PC-9 (cell line): Measurements from ENCODE around the gene BRCA1. TPM values are rescaled to one million over a fixed set of nuclear protein-coding genes. Genes with fewer than 3 reads are reported as not detected.

Source experiments
- BruUV-seq: library from RNA; stranded (reverse); fragments of 400-500 nt; replicated peaks from 2 replicates; lab custom pipeline; 2021; lab: Mats Ljungman, UMichigan
- CTCF ChIA-PET: fragments of 300-600 bp; sonication (Branson Sonifier 250); formaldehyde crosslinking; loops from one replicate; lab custom pipeline; 2022; ENCODE audit warnings: antibody characterized with exemption; lab: Charles Lee
- POLR2A ChIA-PET: fragments of 300-600 bp; sonication (Branson Sonifier 250); formaldehyde crosslinking; loops from one replicate; lab custom pipeline; 2022; ENCODE audit warnings: antibody characterized with exemption; ENCODE audit not compliant: unreplicated experiment; lab: Charles Lee
- DNase-seq, 2 experiments: peaks; one replicate each; pipeline versions ENCODE4 v3.0.0 to v3.0.0-alpha.2; 2015 to 2022; ENCODE audit warnings: mixed read lengths in 1 of 2
- H2AFZ ChIP-seq: fragments of 200-600 bp; sonication (generic); 2 replicates; pipeline ENCODE4 v1.8.1; 2017; ENCODE audit warnings: antibody characterized with exemption
- H3F3A ChIP-seq: fragments of 200-600 bp; sonication (generic); 2 replicates; pipeline ENCODE4 v1.8.1; 2017; ENCODE audit warnings: antibody characterized with exemption, mild to moderate bottlenecking, low read depth; ENCODE audit not compliant: insufficient read depth
- H3K27ac ChIP-seq: fragments of 200-600 bp; sonication (generic); 2 replicates; pipeline ENCODE4 v1.6.1; 2016; ENCODE audit warnings: mixed run types
- H3K27me3 ChIP-seq: fragments of 200-600 bp; sonication (generic); 2 replicates; pipeline ENCODE4 v1.6.1; 2016; ENCODE audit warnings: low read depth, mixed run types; ENCODE audit not compliant: insufficient read depth
- H3K36me3 ChIP-seq: fragments of 200-600 bp; sonication (generic); 2 replicates; pipeline ENCODE4 v1.6.1; 2016; ENCODE audit warnings: low read depth, mixed run types
- H3K4me1 ChIP-seq: fragments of 200-600 bp; sonication (generic); replicated peaks from 2 replicates; pipeline ENCODE4 v1.6.1; 2016; ENCODE audit warnings: mixed run types; ENCODE audit not compliant: insufficient read depth
- H3K4me2 ChIP-seq: fragments of 200-600 bp; sonication (generic); 2 replicates; pipeline ENCODE4 v1.6.1; 2017; ENCODE audit warnings: mixed run types
- H3K4me3 ChIP-seq: fragments of 200-600 bp; sonication (generic); 2 replicates; pipeline ENCODE4 v1.6.1; 2016; ENCODE audit warnings: mixed run types
- H3K79me2 ChIP-seq: fragments of 200-600 bp; sonication (generic); 2 replicates; pipeline ENCODE4 v1.6.1; 2017; ENCODE audit warnings: low read depth, mixed run types
- H3K9me2 ChIP-seq: fragments of 200-600 bp; sonication (generic); 2 replicates; pipeline ENCODE4 v1.8.1; 2017; ENCODE audit warnings: mild to moderate bottlenecking; ENCODE audit not compliant: insufficient read depth
- H3K9me3 ChIP-seq: fragments of 200-600 bp; sonication (generic); 2 replicates; pipeline ENCODE4 v1.8.1; 2016; ENCODE audit warnings: low read depth; ENCODE audit not compliant: insufficient read depth
- H4K20me1 ChIP-seq: fragments of 200-600 bp; sonication (generic); 2 replicates; pipeline ENCODE4 v1.8.1; 2017; ENCODE audit not compliant: insufficient read depth
- CTCF ChIP-seq: fragments of 200-600 bp; sonication (generic); conservative IDR thresholded peaks from 2 replicates; pipeline ENCODE4 v1.6.1; 2017; ENCODE audit warnings: mixed run types, antibody characterized with exemption, mild to moderate bottlenecking, moderate library complexity
- EZH2 ChIP-seq: fragments of 200-600 bp; sonication (generic); IDR thresholded peaks from 2 replicates; pipeline ENCODE4 v1.8.0; 2017; ENCODE audit warnings: antibody characterized with exemption, low read depth
- intact Hi-C: fragments of 100-400 bp; cut with micrococcal nuclease; formaldehyde crosslinking; loops from one replicate; pipeline ENCODE4 v1.10.0; 2022; ENCODE audit not compliant: unreplicated experiment
- total RNA-seq: library from RNA; stranded (reverse); gene quantifications from 2 replicates; pipeline ENCODE4 v1.2.3, GENCODE V29; 2021

BRCA1 gene
- total RNA-seq, 1 experiment from 2014 or later = 52.0 TPM

- ChIA-PET POLR2A (interaction anchor here (0.6 kb wide), 1 partner anchor 280 kb away, joined by 6 read pairs; no protein-coding TSS in a partner anchor), CTCF (no interaction called here)
- no peaks in the 10 kb centered on the region for H3K9me3 ChIP-seq
- no peak for TF ChIP-seq EZH2
- no peak for TF ChIP-seq CTCF
- intact Hi-C loops = no loop called here
- no peaks in the 10 kb centered on the region for H3K36me3 ChIP-seq
- no peaks in the 10 kb centered on the region for H3K9me2 ChIP-seq
- no peaks in the 10 kb centered on the region for H3F3A ChIP-seq
- BruUV-seq = no TSS peak
- H3K4me2 ChIP-seq = no peak overlapping the region
- no peak overlapping the region for H3K27ac ChIP-seq
- H4K20me1 ChIP-seq = no peaks in the 10 kb centered on the region
- no peaks in the 10 kb centered on the region for H3K79me2 ChIP-seq
- no peaks in the 10 kb centered on the region for H3K4me1 ChIP-seq
- DNase-seq = no peak
- no peak overlapping the region for H2AFZ ChIP-seq
- no peaks in the 10 kb centered on the region for H3K27me3 ChIP-seq
- H3K4me3 ChIP-seq = no peak overlapping the region
Observed at GRCh38 chr17:43034894-43035293, 90.3 kb downstream of the BRCA1 start.

- CTCF ChIA-PET = interaction anchor here (0.6 kb wide), 1 partner anchor 275 kb away, joined by 6 read pairs; no protein-coding TSS in a partner anchor
- Histone ChIP-seq H3F3A (peaks cover 1% of the 10 kb centered on the region; the same call in 1 of the 2 replicates), H3K27me3 (no peaks in the 10 kb centered on the region), H4K20me1 (no peaks in the 10 kb centered on the region), H3K4me2 (no peak overlapping the region), H3K4me3 (no peak overlapping the region), H3K4me1 (no peaks in the 10 kb centered on the region), H3K79me2 (no peaks in the 10 kb centered on the region), H2AFZ (no peak overlapping the region), H3K9me3 (no peaks in the 10 kb centered on the region), H3K27ac (no peak overlapping the region), H3K9me2 (no peaks in the 10 kb centered on the region), H3K36me3 (no peaks in the 10 kb centered on the region)
- no peak for DNase-seq
- no peak for TF ChIP-seq CTCF
- TF ChIP-seq EZH2 = no peak
- POLR2A ChIA-PET = no interaction called here
- no TSS peak for BruUV-seq
- intact Hi-C loops = no loop called here
Observed at GRCh38 chr17:43033948-43034881, 90.9 kb downstream of the BRCA1 start.

DNA sequence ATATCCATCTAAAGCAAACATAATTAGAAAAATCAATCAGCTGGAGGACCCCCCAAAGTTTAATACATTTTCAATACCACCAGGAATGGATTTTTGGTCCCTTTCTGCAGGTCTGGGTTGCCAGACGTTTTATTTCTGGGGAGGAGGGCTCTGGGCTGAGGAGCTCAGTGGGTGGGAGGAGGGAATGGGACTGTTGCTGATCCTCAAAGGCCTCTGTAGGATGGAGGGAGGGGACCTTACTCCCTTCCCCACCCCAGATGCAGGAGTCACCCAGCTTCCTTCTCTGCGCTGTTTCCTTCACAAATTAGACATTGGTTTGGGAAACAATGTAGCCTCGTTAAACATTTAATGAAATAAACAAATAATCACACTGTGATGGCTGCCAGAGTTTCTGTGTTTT lies 93.5 kb downstream of the BRCA1 start:
- ChIA-PET CTCF (no interaction called here), POLR2A (no interaction called here)
- no TSS peak for BruUV-seq

More for the DNA sequence above, 93.5 kb downstream of the BRCA1 start:
- intact Hi-C loops = no loop called here
- TF ChIP-seq EZH2 (no peak), CTCF (no peak)
- no peak for DNase-seq
- Histone ChIP-seq H3F3A (peaks cover 7% of the 10 kb centered on the region; the same call in 1 of the 2 replicates), H3K9me3 (no peaks in the 10 kb centered on the region), H3K27me3 (no peaks in the 10 kb centered on the region), H3K4me2 (no peak overlapping the region), H2AFZ (no peak overlapping the region), H3K4me3 (no peak overlapping the region), H3K27ac (no peak overlapping the region), H4K20me1 (no peaks in the 10 kb centered on the region), H3K4me1 (no peaks in the 10 kb centered on the region), H3K9me2 (no peaks in the 10 kb centered on the region), H3K36me3 (no peaks in the 10 kb centered on the region), H3K79me2 (no peaks in the 10 kb centered on the region)
